HepG2 (cell line): ENCODE measurements around the gene RDH11.

ENCODE experiments used
- ATF3 ChIP-seq: sonication (generic); formaldehyde crosslinking; IDR thresholded peaks from 2 replicates; pipeline ENCODE4 v1.4.0; 2020; ENCODE audit warnings: missing genetic modification reagents
- CTCF ChIP-seq: sonication (generic); formaldehyde crosslinking; IDR thresholded peaks from 2 replicates; pipeline ENCODE4 v1.5.0; 2020; ENCODE audit warnings: mild to moderate bottlenecking, missing genetic modification reagents, moderate library complexity
- ETS1 ChIP-seq: sonication (generic); formaldehyde crosslinking; IDR thresholded peaks from 2 replicates; pipeline ENCODE4 v1.4.0; 2020; ENCODE audit warnings: missing genetic modification reagents
- ETV5 ChIP-seq: IDR thresholded peaks from 2 replicates; pipeline ENCODE4 v1.6.1; 2018; ENCODE audit warnings: missing biosample characterization, missing genetic modification reagents, inconsistent platforms, borderline replicate concordance
- MYC ChIP-seq: sonication (generic); formaldehyde crosslinking; IDR thresholded peaks from 2 replicates; pipeline ENCODE4 v1.9.0; 2021; ENCODE audit warnings: missing genetic modification reagents, borderline replicate concordance
- YY1 ChIP-seq: IDR thresholded peaks from 2 replicates; pipeline ENCODE4 v1.6.1; 2011; ENCODE audit warnings: low read length, low read depth, moderate library complexity, mild to moderate bottlenecking; ENCODE audit not compliant: insufficient read depth, insufficient replicate concordance
- ZKSCAN8 ChIP-seq: IDR thresholded peaks from 2 replicates; pipeline ENCODE4 v1.6.1; 2016; ENCODE audit warnings: borderline replicate concordance, missing genetic modification reagents, missing compliant biosample characterization
- ZNF335 ChIP-seq: sonication (generic); formaldehyde crosslinking; IDR thresholded peaks from 2 replicates; pipeline ENCODE4 v1.4.0; 2020; ENCODE audit warnings: missing genetic modification reagents
- ZNF709 ChIP-seq: sonication (generic); formaldehyde crosslinking; IDR thresholded peaks from 2 replicates; pipeline ENCODE4 v1.5.0; 2020; ENCODE audit warnings: mild to moderate bottlenecking, missing genetic modification reagents
- TF ChIP-seq, protein P1 (sequence below): sonication (generic); formaldehyde crosslinking; IDR thresholded peaks from 2 replicates; pipeline ENCODE4 v1.4.0; 2020; ENCODE audit warnings: missing genetic modification reagents
- TF ChIP-seq, protein P2 (sequence below): sonication (generic); formaldehyde crosslinking; IDR thresholded peaks from 2 replicates; pipeline ENCODE4; 2020; ENCODE audit warnings: missing genetic modification reagents, mild to moderate bottlenecking, borderline replicate concordance
- TF ChIP-seq, protein P3 (sequence below): sonication (generic); formaldehyde crosslinking; IDR thresholded peaks from 2 replicates; pipeline ENCODE4 v1.4.0; 2020; ENCODE audit warnings: mild to moderate bottlenecking, low read depth, missing genetic modification reagents
- TF ChIP-seq, protein P4 (sequence below): sonication (generic); formaldehyde crosslinking; IDR thresholded peaks from 2 replicates; pipeline ENCODE4 v1.4.0; 2020; ENCODE audit warnings: low read depth, missing genetic modification reagents

GRCh38 chr14:67680941-67681340, 14.6 kb downstream of the RDH11 start:
- no peak for TF ChIP-seq MYC
- TF ChIP-seq CTCF (CRISPR knock-in tag): no peak
- TF ChIP-seq YY1: no peak
- TF ChIP-seq, protein P1, sequence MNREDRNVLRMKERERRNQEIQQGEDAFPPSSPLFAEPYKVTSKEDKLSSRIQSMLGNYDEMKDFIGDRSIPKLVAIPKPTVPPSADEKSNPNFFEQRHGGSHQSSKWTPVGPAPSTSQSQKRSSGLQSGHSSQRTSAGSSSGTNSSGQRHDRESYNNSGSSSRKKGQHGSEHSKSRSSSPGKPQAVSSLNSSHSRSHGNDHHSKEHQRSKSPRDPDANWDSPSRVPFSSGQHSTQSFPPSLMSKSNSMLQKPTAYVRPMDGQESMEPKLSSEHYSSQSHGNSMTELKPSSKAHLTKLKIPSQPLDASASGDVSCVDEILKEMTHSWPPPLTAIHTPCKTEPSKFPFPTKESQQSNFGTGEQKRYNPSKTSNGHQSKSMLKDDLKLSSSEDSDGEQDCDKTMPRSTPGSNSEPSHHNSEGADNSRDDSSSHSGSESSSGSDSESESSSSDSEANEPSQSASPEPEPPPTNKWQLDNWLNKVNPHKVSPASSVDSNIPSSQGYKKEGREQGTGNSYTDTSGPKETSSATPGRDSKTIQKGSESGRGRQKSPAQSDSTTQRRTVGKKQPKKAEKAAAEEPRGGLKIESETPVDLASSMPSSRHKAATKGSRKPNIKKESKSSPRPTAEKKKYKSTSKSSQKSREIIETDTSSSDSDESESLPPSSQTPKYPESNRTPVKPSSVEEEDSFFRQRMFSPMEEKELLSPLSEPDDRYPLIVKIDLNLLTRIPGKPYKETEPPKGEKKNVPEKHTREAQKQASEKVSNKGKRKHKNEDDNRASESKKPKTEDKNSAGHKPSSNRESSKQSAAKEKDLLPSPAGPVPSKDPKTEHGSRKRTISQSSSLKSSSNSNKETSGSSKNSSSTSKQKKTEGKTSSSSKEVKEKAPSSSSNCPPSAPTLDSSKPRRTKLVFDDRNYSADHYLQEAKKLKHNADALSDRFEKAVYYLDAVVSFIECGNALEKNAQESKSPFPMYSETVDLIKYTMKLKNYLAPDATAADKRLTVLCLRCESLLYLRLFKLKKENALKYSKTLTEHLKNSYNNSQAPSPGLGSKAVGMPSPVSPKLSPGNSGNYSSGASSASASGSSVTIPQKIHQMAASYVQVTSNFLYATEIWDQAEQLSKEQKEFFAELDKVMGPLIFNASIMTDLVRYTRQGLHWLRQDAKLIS: no peak
- TF ChIP-seq ZNF709 (CRISPR knock-in tag): no peak
- no peak for TF ChIP-seq ATF3 (CRISPR knock-in tag)
- no peak for TF ChIP-seq ETS1 (CRISPR knock-in tag)
- TF ChIP-seq ZKSCAN8 (CRISPR knock-in tag): no peak
- TF ChIP-seq, protein P2, sequence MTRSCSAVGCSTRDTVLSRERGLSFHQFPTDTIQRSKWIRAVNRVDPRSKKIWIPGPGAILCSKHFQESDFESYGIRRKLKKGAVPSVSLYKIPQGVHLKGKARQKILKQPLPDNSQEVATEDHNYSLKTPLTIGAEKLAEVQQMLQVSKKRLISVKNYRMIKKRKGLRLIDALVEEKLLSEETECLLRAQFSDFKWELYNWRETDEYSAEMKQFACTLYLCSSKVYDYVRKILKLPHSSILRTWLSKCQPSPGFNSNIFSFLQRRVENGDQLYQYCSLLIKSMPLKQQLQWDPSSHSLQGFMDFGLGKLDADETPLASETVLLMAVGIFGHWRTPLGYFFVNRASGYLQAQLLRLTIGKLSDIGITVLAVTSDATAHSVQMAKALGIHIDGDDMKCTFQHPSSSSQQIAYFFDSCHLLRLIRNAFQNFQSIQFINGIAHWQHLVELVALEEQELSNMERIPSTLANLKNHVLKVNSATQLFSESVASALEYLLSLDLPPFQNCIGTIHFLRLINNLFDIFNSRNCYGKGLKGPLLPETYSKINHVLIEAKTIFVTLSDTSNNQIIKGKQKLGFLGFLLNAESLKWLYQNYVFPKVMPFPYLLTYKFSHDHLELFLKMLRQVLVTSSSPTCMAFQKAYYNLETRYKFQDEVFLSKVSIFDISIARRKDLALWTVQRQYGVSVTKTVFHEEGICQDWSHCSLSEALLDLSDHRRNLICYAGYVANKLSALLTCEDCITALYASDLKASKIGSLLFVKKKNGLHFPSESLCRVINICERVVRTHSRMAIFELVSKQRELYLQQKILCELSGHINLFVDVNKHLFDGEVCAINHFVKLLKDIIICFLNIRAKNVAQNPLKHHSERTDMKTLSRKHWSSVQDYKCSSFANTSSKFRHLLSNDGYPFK (CRISPR knock-in tag): no peak
- no peak for TF ChIP-seq ZNF335 (CRISPR knock-in tag)
- TF ChIP-seq, protein P3, sequence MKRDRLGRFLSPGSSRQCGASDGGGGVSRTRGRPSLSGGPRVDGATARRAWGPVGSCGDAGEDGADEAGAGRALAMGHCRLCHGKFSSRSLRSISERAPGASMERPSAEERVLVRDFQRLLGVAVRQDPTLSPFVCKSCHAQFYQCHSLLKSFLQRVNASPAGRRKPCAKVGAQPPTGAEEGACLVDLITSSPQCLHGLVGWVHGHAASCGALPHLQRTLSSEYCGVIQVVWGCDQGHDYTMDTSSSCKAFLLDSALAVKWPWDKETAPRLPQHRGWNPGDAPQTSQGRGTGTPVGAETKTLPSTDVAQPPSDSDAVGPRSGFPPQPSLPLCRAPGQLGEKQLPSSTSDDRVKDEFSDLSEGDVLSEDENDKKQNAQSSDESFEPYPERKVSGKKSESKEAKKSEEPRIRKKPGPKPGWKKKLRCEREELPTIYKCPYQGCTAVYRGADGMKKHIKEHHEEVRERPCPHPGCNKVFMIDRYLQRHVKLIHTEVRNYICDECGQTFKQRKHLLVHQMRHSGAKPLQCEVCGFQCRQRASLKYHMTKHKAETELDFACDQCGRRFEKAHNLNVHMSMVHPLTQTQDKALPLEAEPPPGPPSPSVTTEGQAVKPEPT (CRISPR knock-in tag): no peak
- TF ChIP-seq, protein P4, sequence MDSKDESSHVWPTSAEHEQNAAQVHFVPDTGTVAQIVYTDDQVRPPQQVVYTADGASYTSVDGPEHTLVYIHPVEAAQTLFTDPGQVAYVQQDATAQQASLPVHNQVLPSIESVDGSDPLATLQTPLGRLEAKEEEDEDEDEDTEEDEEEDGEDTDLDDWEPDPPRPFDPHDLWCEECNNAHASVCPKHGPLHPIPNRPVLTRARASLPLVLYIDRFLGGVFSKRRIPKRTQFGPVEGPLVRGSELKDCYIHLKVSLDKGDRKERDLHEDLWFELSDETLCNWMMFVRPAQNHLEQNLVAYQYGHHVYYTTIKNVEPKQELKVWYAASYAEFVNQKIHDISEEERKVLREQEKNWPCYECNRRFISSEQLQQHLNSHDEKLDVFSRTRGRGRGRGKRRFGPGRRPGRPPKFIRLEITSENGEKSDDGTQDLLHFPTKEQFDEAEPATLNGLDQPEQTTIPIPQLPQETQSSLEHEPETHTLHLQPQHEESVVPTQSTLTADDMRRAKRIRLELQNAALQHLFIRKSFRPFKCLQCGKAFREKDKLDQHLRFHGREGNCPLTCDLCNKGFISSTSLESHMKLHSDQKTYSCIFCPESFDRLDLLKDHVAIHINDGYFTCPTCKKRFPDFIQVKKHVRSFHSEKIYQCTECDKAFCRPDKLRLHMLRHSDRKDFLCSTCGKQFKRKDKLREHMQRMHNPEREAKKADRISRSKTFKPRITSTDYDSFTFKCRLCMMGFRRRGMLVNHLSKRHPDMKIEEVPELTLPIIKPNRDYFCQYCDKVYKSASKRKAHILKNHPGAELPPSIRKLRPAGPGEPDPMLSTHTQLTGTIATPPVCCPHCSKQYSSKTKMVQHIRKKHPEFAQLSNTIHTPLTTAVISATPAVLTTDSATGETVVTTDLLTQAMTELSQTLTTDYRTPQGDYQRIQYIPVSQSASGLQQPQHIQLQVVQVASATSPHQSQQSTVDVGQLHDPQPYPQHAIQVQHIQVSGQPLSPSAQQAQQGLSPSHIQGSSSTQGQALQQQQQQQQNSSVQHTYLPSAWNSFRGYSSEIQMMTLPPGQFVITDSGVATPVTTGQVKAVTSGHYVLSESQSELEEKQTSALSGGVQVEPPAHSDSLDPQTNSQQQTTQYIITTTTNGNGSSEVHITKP (CRISPR knock-in tag): no peak
- TF ChIP-seq ETV5 (CRISPR knock-in tag): no peak
